Activated naive CD4-positive, alpha-beta T cell treated with anti-CD3 and anti-CD28 coated beads, Interleukin-2, amount 50 U/mL, for 24 hours (primary cell): ENCODE data around the gene EZR.
A peak's percentile ranks its signal among the peaks of the same experiment; 100 is the strongest.
"Not testable (repeated sequence)": the region's sequence is repeated elsewhere in the genome, so short reads cannot be mapped to it uniquely, and the experiment has no call there.

Experiments
- H3K27ac Mint-ChIP-seq: one replicate; pipeline ENCODE4 v1.8.0; 2021; ENCODE audit warnings: mild to moderate bottlenecking, mixed read lengths
- H3K27me3 Mint-ChIP-seq: one replicate; pipeline ENCODE4 v1.8.0; 2021; ENCODE audit warnings: mixed read lengths
- H3K36me3 Mint-ChIP-seq: one replicate; pipeline ENCODE4 v1.8.0; 2021; ENCODE audit warnings: mixed read lengths
- H3K4me1 Mint-ChIP-seq: one replicate; pipeline ENCODE4 v1.8.0; 2021; ENCODE audit warnings: mixed read lengths
- H3K4me3 Mint-ChIP-seq: one replicate; pipeline ENCODE4 v1.8.0; 2021; ENCODE audit warnings: mild to moderate bottlenecking, mixed read lengths
- H3K9me3 Mint-ChIP-seq: one replicate; pipeline ENCODE4 v1.8.0; 2021; ENCODE audit warnings: mixed read lengths

Gene EZR

DNA sequence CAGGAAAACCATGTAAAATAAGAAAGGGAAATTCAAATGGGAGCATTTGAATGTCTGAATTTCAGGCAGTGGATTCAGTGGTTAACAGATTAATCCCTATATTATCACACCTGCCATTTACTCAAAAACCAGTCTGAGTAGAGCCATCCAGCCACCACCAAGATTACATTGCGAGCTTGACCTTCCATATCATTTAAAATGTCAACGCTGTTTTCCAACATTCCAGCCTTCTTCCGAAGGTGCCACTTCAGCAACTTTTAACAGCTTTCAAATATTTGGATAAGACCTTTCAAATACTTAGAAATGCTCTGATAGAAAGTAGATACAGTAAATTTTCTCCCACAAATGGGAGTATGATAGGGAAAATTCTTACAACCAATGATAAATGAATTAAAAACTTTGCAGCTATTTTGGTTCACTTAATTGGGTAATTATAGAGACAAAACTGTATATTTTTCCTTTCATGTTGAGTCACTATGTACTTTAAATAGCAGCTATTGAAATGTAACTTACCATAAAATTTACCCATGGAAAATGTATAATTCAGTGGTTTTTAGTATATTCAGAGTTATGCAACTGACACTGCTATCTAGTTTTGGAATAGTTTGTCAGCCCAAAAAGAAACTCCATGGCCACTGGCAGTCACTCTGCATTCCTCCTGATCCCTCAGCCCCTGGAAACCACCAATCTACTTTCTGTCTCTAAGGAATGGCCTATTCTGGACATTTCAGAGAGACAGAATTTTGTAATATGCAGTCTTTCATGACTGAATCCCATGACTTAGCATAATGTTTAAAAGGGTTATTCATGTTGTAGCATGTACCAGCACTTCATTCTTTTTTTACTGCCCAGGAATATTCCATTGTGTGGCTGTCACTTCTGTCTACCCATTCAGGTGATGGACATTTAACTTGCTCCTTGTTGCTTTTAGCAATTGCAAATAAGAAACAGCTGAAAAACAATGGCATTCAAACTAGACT, 21.5 kb downstream of the EZR start:
- H3K27ac Mint-ChIP-seq, result peak overlapping the region; percentile 92
- H3K36me3 Mint-ChIP-seq, result peaks cover 11% of the 10 kb centered on the region
- H3K4me3 Mint-ChIP-seq, result peak overlapping the region; percentile 80
- H3K4me1 Mint-ChIP-seq, result peaks cover 91% of the 10 kb centered on the region
- no peaks in the 10 kb centered on the region for H3K27me3 Mint-ChIP-seq
- no peaks in the 10 kb centered on the region for H3K9me3 Mint-ChIP-seq

GRCh38 chr6:158796353-158796752, 22.8 kb downstream of the EZR start:
- no peak overlapping the region for H3K4me3 Mint-ChIP-seq
- no peaks in the 10 kb centered on the region for H3K9me3 Mint-ChIP-seq
- peaks cover 11% of the 10 kb centered on the region for H3K36me3 Mint-ChIP-seq
- peaks cover 84% of the 10 kb centered on the region for H3K4me1 Mint-ChIP-seq
- peak overlapping the region; percentile 92 for H3K27ac Mint-ChIP-seq
- no peaks in the 10 kb centered on the region for H3K27me3 Mint-ChIP-seq

GRCh38 chr6:158795516-158795915, 23.7 kb downstream of the EZR start:
- Mint-ChIP-seq H3K36me3 (peaks cover 11% of the 10 kb centered on the region), H3K27ac (peak overlapping the region; percentile 77), H3K27me3 (no peaks in the 10 kb centered on the region), H3K4me3 (no peak overlapping the region), H3K4me1 (peaks cover 84% of the 10 kb centered on the region), H3K9me3 (no peaks in the 10 kb centered on the region)

DNA sequence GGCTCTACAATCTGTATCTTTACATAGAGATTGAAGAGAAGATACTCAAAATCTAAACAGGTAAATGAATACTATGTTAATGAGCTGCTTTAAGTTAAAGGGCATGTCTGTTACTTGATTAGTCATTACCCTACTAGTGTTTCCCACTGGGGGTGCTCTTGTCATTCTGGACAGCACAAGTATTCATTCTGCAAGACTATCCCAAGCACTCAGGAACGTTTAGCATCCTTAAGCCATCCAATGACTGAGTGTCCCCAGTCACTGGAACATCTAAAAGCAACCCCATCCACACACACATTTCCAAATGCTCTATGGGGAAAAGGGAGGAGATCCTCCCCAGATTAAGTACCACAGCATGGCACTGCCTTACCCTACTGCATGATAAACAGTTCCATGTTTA, 25.7 kb downstream of the EZR start:
- Mint-ChIP-seq H3K27me3 (no peaks in the 10 kb centered on the region), H3K4me3 (no peak overlapping the region), H3K36me3 (peaks cover 13% of the 10 kb centered on the region), H3K9me3 (no peaks in the 10 kb centered on the region), H3K4me1 (peaks cover 82% of the 10 kb centered on the region), H3K27ac (peak overlapping the region; percentile 62)

GRCh38 chr6:158792505-158792904, 26.7 kb downstream of the EZR start:
- not testable (repeated sequence) for H3K27me3 Mint-ChIP-seq, H3K4me3 Mint-ChIP-seq, H3K9me3 Mint-ChIP-seq
- H3K27ac Mint-ChIP-seq, result peak overlapping the region; percentile 86
- peaks cover 77% of the 10 kb centered on the region for H3K4me1 Mint-ChIP-seq
- H3K36me3 Mint-ChIP-seq, result peaks cover 16% of the 10 kb centered on the region

GRCh38 chr6:158791274-158791855, 27.8 kb downstream of the EZR start:
- Mint-ChIP-seq H3K4me1 (peaks cover 76% of the 10 kb centered on the region), H3K9me3 (no peaks in the 10 kb centered on the region), H3K36me3 (peaks cover 22% of the 10 kb centered on the region), H3K27ac (peak overlapping the region; percentile 63), H3K27me3 (no peaks in the 10 kb centered on the region), H3K4me3 (no peak overlapping the region)

- Mint-ChIP-seq H3K36me3 (peaks cover 18% of the 10 kb centered on the region), H3K4me3 (peak overlapping the region; percentile 75), H3K27me3 (no peaks in the 10 kb centered on the region), H3K27ac (peak overlapping the region; percentile 94), H3K4me1 (peaks cover 68% of the 10 kb centered on the region), H3K9me3 (no peaks in the 10 kb centered on the region)
Measured at GRCh38 chr6:158789115-158789917, 29.9 kb downstream of the EZR start.

- no peak overlapping the region for H3K4me3 Mint-ChIP-seq
- no peak overlapping the region for H3K27ac Mint-ChIP-seq
- H3K27me3 Mint-ChIP-seq, result no peaks in the 10 kb centered on the region
- peaks cover 62% of the 10 kb centered on the region for H3K4me1 Mint-ChIP-seq
- no peaks in the 10 kb centered on the region for H3K9me3 Mint-ChIP-seq
- peaks cover 14% of the 10 kb centered on the region for H3K36me3 Mint-ChIP-seq
Measured at GRCh38 chr6:158787395-158787794, 31.8 kb downstream of the EZR start.

DNA sequence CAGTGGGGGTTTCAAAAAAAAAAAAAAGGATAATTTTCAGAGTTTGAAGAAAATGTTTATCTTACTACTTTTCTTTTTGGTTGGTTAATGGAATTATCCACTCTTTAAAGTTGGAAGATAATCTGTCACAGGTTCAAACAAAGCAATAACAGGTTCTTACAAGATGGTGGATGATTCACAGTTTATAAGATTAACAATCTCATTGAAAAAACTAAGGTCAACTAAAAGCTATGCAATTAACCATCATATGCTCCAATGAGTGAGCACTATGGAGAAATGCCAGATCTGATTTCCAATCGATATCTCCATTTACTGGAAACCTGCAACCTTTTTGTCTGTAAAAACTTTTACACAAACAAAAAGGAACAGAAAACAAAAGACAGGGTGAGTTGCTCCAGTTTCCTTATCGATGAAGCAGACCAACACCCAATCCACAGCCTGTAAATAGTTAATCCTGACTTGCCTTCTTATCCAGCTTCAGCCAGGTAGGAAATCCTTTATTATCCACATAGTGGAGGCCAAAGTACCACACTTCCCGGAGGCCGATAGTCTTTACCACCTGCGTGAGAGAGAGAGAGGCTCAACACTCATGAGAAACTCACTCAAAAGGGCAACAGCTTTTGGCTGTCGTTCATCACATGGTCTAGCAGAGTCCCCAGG, 32.4 kb downstream of the EZR start:
- no peak overlapping the region for H3K4me3 Mint-ChIP-seq
- no peak overlapping the region for H3K27ac Mint-ChIP-seq
- H3K36me3 Mint-ChIP-seq, result peaks cover 17% of the 10 kb centered on the region

DNA sequence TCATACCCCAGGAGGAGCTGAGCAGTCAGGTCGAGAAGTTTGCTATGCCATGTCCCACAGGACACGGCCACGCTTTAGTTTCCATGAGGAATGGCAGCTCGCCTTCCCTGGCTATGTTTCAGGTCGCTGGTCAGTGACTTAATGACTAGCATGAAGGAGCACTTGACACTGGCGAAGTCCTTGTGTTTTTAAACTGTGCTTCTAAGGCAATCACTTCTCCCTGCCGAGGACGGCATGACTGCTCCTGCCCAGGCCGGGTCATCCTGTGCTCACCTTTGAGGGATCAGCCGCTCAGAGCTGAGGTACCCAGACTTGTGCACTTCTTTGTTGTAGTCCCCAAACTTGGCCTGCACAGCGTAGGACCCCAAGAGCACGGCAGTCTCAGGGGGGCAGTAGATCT, 34.1 kb downstream of the EZR start:
- Mint-ChIP-seq H3K27me3 (no peaks in the 10 kb centered on the region), H3K36me3 (peaks cover 20% of the 10 kb centered on the region), H3K4me3 (no peak overlapping the region), H3K4me1 (peaks cover 52% of the 10 kb centered on the region), H3K9me3 (no peaks in the 10 kb centered on the region), H3K27ac (no peak overlapping the region)

More for the DNA sequence above, 32.4 kb downstream of the EZR start:
- no peaks in the 10 kb centered on the region for H3K9me3 Mint-ChIP-seq
- H3K4me1 Mint-ChIP-seq, result peaks cover 59% of the 10 kb centered on the region
- H3K27me3 Mint-ChIP-seq, result no peaks in the 10 kb centered on the region

DNA sequence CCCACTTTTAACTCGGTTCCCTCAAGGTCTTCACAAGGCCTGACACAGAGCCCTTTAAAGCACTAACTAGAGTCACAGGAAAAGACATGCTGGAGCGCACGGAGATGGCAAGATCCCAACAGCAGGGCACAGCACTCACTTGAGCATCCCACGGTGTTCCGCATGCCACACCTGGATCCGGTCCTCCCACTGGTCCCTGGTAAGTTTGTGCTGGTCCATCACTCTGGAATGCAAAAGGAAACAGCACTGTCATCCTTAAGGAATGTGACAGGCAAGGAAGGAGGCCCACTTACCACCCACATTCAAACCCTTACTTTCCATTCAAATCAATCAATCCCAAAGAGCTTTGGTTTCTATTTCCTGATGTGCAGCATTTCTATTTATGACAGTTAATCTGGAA, 34.7 kb downstream of the EZR start:
- Mint-ChIP-seq H3K27ac (no peak overlapping the region), H3K4me3 (no peak overlapping the region), H3K36me3 (peaks cover 18% of the 10 kb centered on the region), H3K9me3 (no peaks in the 10 kb centered on the region), H3K4me1 (peaks cover 47% of the 10 kb centered on the region), H3K27me3 (no peaks in the 10 kb centered on the region)

GRCh38 chr6:158783851-158784250, 35.3 kb downstream of the EZR start:
- no peaks in the 10 kb centered on the region for H3K9me3 Mint-ChIP-seq
- H3K27me3 Mint-ChIP-seq, result no peaks in the 10 kb centered on the region
- H3K36me3 Mint-ChIP-seq, result peaks cover 22% of the 10 kb centered on the region
- H3K27ac Mint-ChIP-seq, result peak overlapping the region; percentile 23
- peaks cover 45% of the 10 kb centered on the region for H3K4me1 Mint-ChIP-seq
- H3K4me3 Mint-ChIP-seq, result no peak overlapping the region

GRCh38 chr6:158783167-158783450, 36.1 kb downstream of the EZR start:
- H3K4me1 Mint-ChIP-seq, result peaks cover 46% of the 10 kb centered on the region
- no peaks in the 10 kb centered on the region for H3K9me3 Mint-ChIP-seq
- peaks cover 25% of the 10 kb centered on the region for H3K36me3 Mint-ChIP-seq
- H3K27me3 Mint-ChIP-seq, result no peaks in the 10 kb centered on the region
- no peak overlapping the region for H3K27ac Mint-ChIP-seq
- no peak overlapping the region for H3K4me3 Mint-ChIP-seq

- H3K36me3 Mint-ChIP-seq, result peaks cover 24% of the 10 kb centered on the region
- no peaks in the 10 kb centered on the region for H3K9me3 Mint-ChIP-seq
- H3K4me3 Mint-ChIP-seq, result no peak overlapping the region
- H3K4me1 Mint-ChIP-seq, result peaks cover 45% of the 10 kb centered on the region
- H3K27me3 Mint-ChIP-seq, result no peaks in the 10 kb centered on the region
- no peak overlapping the region for H3K27ac Mint-ChIP-seq
Measured at GRCh38 chr6:158782432-158783166, 36.6 kb downstream of the EZR start.
